ENCODE data around the gene USHBP1. TPM values are rescaled to one million over a fixed set of nuclear protein-coding genes. Genes with fewer than 3 reads are reported as not detected.

The USHBP1 gene
- total RNA-seq, 3 donors from 2014 or later, result 0.52 to 2.6 (median 2.2) TPM

- intact Hi-C loops (cut with DNase I, micrococcal nuclease), result no loop called here
- no peaks in the 10 kb centered on the region for H3K9me3 ChIP-seq
- DNase-seq (peak in 2 of 3 donors; percentile 84 to 86), ATAC-seq (peak; percentile 90)
- no peaks in the 10 kb centered on the region for H3K4me1 ChIP-seq (ENCODE audit: low read depth)
- TF ChIP-seq CTCF (IDR thresholded peaks at IDR 0.05), result peak; percentile 58
- no peak overlapping the region for H3K4me3 ChIP-seq
- no peaks in the 10 kb centered on the region for H3K36me3 ChIP-seq (ENCODE audit: low read depth)
Measured at GRCh38 chr19:17205237-17206140, 59.1 kb downstream of the USHBP1 start.

- Histone ChIP-seq H3K4me3 (no peak overlapping the region), H3K9me3 (no peaks in the 10 kb centered on the region), H3K4me1 (ENCODE audit: low read depth) (no peaks in the 10 kb centered on the region), H3K36me3 (ENCODE audit: low read depth) (no peaks in the 10 kb centered on the region)
- DNase-seq, result no peak
- ATAC-seq, result no peak
- no peak for TF ChIP-seq CTCF (IDR thresholded peaks at IDR 0.05)
- intact Hi-C loops (cut with DNase I, micrococcal nuclease), result loop anchor here in 1 of 2 donors (5.0 kb wide), 1 partner anchor 80 kb away; the partner anchor contains the start of gene ANKLE1
Measured at GRCh38 chr19:17202713-17203112, 61.8 kb downstream of the USHBP1 start.

GRCh38 chr19:17202249-17202648, 62.3 kb downstream of the USHBP1 start:
- DNase-seq (no peak), ATAC-seq (peak; percentile 36)
- no peak for TF ChIP-seq CTCF (IDR thresholded peaks at IDR 0.05)
- Histone ChIP-seq H3K36me3 (ENCODE audit: low read depth) (no peaks in the 10 kb centered on the region), H3K4me1 (ENCODE audit: low read depth) (no peaks in the 10 kb centered on the region), H3K9me3 (no peaks in the 10 kb centered on the region), H3K4me3 (no peak overlapping the region)
- intact Hi-C loops (cut with DNase I, micrococcal nuclease), result loop anchor here in 1 of 2 donors (5.0 kb wide), 1 partner anchor 80 kb away; the partner anchor contains the start of gene ANKLE1

GRCh38 chr19:17200408-17201079, 64.0 kb downstream of the USHBP1 start:
- Histone ChIP-seq H3K4me3 (no peak overlapping the region), H3K4me1 (ENCODE audit: low read depth) (no peaks in the 10 kb centered on the region), H3K9me3 (no peaks in the 10 kb centered on the region), H3K36me3 (ENCODE audit: low read depth) (no peaks in the 10 kb centered on the region)
- DNase-seq (no peak), ATAC-seq (no peak)
- intact Hi-C loops (cut with DNase I, micrococcal nuclease), result loop anchor here in 1 of 2 donors (5.0 kb wide), 1 partner anchor 82 kb away; the partner anchor contains the start of gene ANKLE1
- no peak for TF ChIP-seq CTCF (IDR thresholded peaks at IDR 0.05)

Other genes with a start within 250 kb of the USHBP1 start
- gene CPAMD8, start 237.9 kb downstream of the USHBP1 start, total RNA-seq, result 1 to 10 TPM; 2.3 to 5.8 (median 3.1) TPM
- gene HAUS8, start 189.3 kb downstream of the USHBP1 start, total RNA-seq, result 10 to 100 TPM; 12.2 to 16.6 (median 13.6) TPM
- 10 to 100 TPM; 73.7 to 91.8 (median 90.8) TPM for gene MYO9B, start 189.0 kb downstream of the USHBP1 start, total RNA-seq
- 10 to 100 TPM; 17.4 to 31.2 (median 28.0) TPM for gene USE1, start 49.4 kb downstream of the USHBP1 start, total RNA-seq
- gene OCEL1, start 38.5 kb downstream of the USHBP1 start, total RNA-seq, result 100 to 1,000 TPM in 1 of 3 donors, 10 to 100 TPM in 2; 38.1 to 105 (median 58.4) TPM
- gene NR2F6, start 18.8 kb downstream of the USHBP1 start, total RNA-seq, result 100 to 1,000 TPM; 103 to 157 (median 140) TPM
- gene BABAM1, start 2.7 kb upstream of the USHBP1 start, total RNA-seq, result 10 to 100 TPM; 64.6 to 80.3 (median 76.2) TPM
- 1 to 10 TPM in 1 of 3 donors, under 1 TPM in 2; 0.23 to 1.9 (median 0.80) TPM for gene ANKLE1, start 17.2 kb upstream of the USHBP1 start, total RNA-seq
- 10 to 100 TPM in 1 of 3 donors, 1 to 10 TPM in 2; 3.0 to 18.0 (median 4.5) TPM for gene ABHD8, start 38.7 kb upstream of the USHBP1 start, total RNA-seq
- gene MRPL34, start 41.1 kb upstream of the USHBP1 start, total RNA-seq, result 100 to 1,000 TPM; 124 to 148 (median 145) TPM
- gene DDA1, start 44.8 kb upstream of the USHBP1 start, total RNA-seq, result 10 to 100 TPM; 38.3 to 51.4 (median 48.3) TPM
- gene ANO8, start 70.1 kb upstream of the USHBP1 start, total RNA-seq, result 1 to 10 TPM; 7.1 to 9.4 (median 8.6) TPM
- gene GTPBP3, start 72.8 kb upstream of the USHBP1 start, total RNA-seq, result 10 to 100 TPM; 16.1 to 24.3 (median 16.8) TPM
- gene PLVAP, start 112.6 kb upstream of the USHBP1 start, total RNA-seq, result 10 to 100 TPM; 22.2 to 42.2 (median 32.8) TPM
- gene CCDC194, start 129.5 kb upstream of the USHBP1 start, total RNA-seq, result under 1 TPM in 2 of 3 donors, not detected in 1; 0.53 to 0.54 TPM
- 10 to 100 TPM in 2 of 3 donors, 1 to 10 TPM in 1; 9.7 to 72.6 (median 28.2) TPM for gene BST2, start 140.9 kb upstream of the USHBP1 start, total RNA-seq
- gene MVB12A, start 155.3 kb upstream of the USHBP1 start, total RNA-seq, result 10 to 100 TPM; 42.7 to 53.3 (median 52.1) TPM
- gene TMEM221, start 183.9 kb upstream of the USHBP1 start, total RNA-seq, result under 1 TPM in 2 of 3 donors, not detected in 1; 0.34 to 0.51 TPM
- not detected for gene NXNL1, start 196.2 kb upstream of the USHBP1 start, total RNA-seq
- 10 to 100 TPM in 1 of 3 donors, 1 to 10 TPM in 2; 5.7 to 17.2 (median 6.2) TPM for gene SLC27A1, start 205.8 kb upstream of the USHBP1 start, total RNA-seq
- 100 to 1,000 TPM in 1 of 3 donors, 10 to 100 TPM in 2; 62.3 to 103 (median 77.7) TPM for gene PGLS, start 246.9 kb upstream of the USHBP1 start, total RNA-seq